GM19025 (cell line): ENCODE results near the gene FBXO31.
"Not testable (repeated sequence)": the region's sequence is repeated elsewhere in the genome, so short reads cannot be mapped to it uniquely, and the experiment has no call there.

Experiments
- ATAC-seq: cut with Tn5 transposase; IDR thresholded peaks from one replicate; pipeline ENCODE4 v1.9.1; 2021; ENCODE audit warnings: mild to moderate bottlenecking, low read depth, moderate library complexity; ENCODE audit not compliant: unreplicated experiment

The FBXO31 gene

DNA sequence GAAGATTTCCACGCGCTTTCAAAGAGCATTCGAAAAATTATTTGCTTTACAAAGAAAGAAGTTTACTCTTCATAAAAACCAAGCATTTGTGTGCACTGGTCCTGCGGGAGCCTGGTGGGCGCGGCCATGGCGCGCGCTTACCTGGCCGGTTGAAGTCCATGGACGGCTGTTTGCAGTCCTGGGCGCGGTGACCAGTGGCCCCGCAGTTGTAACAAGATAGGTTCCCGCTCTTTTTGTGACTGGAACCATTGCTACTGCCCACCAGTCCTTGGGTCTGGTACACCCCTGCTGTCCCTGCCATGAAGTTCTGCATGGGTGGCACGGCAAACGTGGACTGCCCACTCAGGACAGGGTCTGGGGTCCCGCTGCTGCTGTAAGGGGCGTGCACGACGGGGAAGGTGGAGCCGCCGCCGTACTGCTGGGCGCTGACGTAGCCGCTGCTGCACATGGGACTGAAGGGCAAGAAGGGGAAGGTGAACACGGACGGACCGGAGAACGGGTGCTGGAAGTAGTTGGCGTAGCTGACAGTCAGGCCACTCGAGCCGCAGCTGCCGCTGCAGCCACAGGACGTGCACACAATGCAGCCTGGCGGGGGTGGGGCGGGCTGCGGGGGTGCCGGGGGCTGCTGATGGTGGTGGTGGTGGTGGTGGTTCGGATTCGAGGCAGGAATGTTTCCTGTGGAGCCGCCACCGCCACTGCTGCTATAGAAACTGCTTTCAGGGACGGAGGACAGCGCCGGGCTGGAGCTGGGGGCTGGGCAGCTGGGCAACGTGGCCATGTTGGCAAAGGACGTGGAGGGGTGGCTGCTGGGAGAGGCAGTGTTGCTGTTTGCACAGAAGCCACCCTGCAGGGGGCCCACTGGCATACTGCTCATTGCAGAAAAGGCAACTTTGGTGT is 28.0 kb upstream of the FBXO31 start:
- no peak for ATAC-seq

- ATAC-seq: no peak
Observed at GRCh38 chr16:87410968-87411367, 27.4 kb upstream of the FBXO31 start.

- no peak for ATAC-seq
Observed at GRCh38 chr16:87410530-87410929, 27.0 kb upstream of the FBXO31 start.

- ATAC-seq: no peak
Observed at GRCh38 chr16:87409781-87410180, 26.2 kb upstream of the FBXO31 start.

DNA sequence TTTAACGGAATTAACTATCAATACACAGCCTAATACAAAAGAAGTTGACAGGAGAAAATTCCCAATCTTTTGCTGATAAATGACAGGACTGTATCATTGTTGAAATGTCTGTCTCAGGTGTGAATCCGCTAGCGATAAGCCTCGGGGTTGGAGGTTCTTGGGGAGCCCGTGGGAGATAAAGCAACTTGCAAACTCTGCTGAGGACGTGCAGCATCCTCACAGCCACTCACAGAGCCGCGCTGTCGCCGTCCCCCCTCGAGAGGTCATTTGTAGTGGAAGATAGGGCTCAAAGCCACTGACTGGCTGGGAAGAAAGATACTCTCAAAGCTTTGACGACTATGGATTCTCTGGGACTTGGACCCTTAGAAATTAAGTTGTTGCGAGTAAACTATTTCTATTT is 25.6 kb upstream of the FBXO31 start:
- ATAC-seq: no peak

- no peak for ATAC-seq
Observed at GRCh38 chr16:87407511-87408112, 24.0 kb upstream of the FBXO31 start.

- ATAC-seq: no peak
Observed at GRCh38 chr16:87406495-87407088, 23.0 kb upstream of the FBXO31 start.

- no peak for ATAC-seq
Observed at GRCh38 chr16:87404764-87405625, 21.4 kb upstream of the FBXO31 start.

DNA sequence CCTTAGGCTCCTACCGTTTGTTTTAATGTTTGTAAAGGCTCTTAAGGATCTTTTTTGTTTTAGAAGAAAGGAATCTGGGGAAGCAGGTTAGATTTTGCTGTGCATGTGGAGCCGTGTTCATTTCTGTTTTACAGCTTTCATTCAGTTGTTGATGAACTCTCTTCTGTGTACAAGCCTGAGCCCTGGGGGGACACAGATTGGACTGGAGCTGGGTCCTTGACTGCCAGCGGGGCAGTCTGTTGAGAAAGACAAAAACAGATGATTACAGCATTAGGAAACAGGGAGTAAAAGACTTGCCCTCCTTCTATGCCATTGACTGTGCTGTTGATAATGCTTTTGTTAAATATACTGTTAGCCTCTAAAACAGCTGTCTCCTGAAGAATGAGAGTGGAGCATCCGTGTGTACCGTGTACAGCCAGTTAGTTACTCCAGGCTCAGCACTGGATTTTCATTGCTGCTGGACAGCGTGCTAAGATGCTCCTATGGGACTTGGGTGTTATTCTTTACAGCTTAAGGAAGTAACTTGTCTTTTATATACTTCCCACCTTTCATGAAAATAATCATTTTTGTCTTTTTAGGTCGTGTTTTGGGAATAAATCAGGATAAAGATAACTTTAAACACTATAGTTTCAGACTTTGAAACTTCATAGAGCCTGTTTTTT is 11.7 kb upstream of the FBXO31 start:
- no peak for ATAC-seq

- no peak for ATAC-seq
Observed at GRCh38 chr16:87393680-87394055, 10.1 kb upstream of the FBXO31 start.

- ATAC-seq: no peak
Observed at GRCh38 chr16:87392821-87393679, 9.5 kb upstream of the FBXO31 start.

DNA sequence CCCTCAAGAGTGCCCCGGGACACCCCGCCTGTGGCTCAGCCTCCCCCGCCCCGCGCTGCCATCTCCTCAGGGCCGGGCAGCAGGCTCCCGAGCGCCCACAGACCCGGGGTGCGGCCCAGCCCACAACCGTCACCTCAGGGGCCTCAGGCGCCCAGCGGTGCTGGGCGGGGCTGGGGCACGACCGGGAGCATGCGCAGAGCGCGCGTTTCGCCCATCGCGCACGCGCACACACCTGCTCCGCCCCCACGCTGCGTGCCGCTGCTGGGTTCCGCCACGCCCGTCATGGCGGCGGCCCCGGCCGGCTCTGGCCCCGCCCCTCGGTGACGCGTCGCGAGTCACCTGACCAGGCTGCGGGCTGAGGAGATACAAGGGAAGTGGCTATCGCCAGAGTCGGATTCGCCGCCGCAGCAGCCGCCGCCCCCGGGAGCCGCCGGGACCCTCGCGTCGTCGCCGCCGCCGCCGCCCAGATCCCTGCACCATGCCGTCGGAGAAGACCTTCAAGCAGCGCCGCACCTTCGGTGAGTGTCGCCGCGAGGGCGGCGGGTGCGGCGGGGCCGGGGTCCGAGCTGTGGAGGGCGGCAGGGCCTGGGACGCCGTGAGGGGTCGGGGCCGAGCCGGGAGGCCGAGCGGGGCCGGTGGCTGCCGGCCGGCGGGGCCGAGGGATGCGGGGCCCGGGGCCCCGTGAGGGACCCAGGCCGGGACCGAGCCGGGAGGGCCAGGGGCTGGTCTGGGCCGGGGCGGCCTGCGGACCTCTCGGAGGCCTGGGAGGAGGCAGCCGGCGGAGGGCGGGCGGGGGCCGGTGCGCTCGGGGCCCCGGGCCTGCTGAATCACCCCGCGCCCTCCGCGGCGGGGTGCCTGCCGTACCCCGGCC is 8.6 kb upstream of the FBXO31 start, which contains the start of gene MAP1LC3B:
Gene MAP1LC3B (plus strand): TSS at position 387 of the 871 bp plus-strand sequence. CDS start 92 bp downstream, at position 479.
- peak; percentile 60 for ATAC-seq

- ATAC-seq: no peak
Observed at GRCh38 chr16:87391324-87391949, 7.9 kb upstream of the FBXO31 start.

DNA sequence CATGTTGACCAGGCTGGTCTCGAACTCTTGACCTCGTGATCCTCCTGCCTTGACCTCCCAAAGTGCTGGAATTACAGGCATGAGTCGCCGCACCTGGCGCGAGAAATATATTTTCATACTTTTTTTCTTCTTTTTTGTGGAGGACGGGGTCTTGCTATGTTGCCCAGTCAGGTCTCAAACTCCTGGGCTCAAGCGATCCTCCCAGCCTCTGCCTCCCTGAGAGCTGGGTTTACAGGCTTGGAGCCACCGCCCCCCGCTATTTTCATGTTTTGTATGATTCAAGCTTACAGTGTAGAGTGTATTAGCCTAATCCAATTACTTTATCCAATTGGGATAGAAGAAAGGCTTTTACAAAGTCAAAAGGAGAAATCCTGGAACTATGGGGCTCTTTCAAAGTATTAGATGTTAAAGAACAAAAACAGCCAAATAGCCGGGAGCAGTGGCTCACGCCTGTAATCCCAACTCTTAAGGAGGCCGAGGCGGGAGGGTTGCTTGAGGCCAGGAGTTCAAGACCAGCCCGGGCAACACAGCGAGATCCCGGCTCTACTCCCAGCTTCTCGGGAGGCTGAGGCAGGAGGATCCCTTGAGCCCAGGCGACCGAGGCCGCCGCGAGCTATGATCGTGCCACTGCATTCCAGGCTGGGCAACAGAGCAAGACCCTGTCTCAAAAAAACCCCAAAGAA is 7.2 kb upstream of the FBXO31 start:
- ATAC-seq: no peak

DNA sequence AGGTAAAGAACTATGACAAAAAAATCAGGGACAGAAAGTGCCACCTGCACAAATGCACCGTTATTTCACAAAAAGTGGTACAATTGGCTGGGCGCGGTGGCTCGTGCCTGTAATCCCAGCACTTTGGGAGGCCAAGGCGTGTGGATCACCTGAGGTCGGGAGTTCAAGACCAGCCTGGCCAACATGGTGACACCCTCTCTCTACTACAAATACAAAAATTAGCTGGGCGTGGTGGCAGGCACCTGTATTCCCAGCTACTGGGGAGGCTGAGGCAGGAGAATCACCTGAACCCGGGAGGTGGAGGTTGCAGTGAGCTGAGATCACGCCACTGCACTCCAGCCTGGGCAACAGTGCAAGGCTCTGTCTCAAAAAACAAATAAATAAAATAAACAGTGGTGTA is 6.3 kb upstream of the FBXO31 start:
- ATAC-seq: not testable (repeated sequence)

GRCh38 chr16:87389245-87389644 is 5.7 kb upstream of the FBXO31 start:
- ATAC-seq: no peak

- no peak for ATAC-seq
Observed at GRCh38 chr16:87388818-87389134, 5.2 kb upstream of the FBXO31 start.
